ENCODE data around the gene CENPN. TPM values are rescaled to one million over a fixed set of nuclear protein-coding genes. Genes with fewer than 3 reads are reported as not detected.
A peak's percentile ranks its signal among the peaks of the same experiment; 100 is the strongest.

Gene CENPN
- total RNA-seq, 3 donors from 2014 or later: 36.0 to 43.4 (median 42.4) TPM

- peaks cover 15% of the 10 kb centered on the region for H3K36me3 Mint-ChIP-seq (ENCODE audit: insufficient read depth)
- H3K4me1 Mint-ChIP-seq (ENCODE audit: low read depth): peaks cover 71% of the 10 kb centered on the region
- H3K4me3 Mint-ChIP-seq: peak overlapping the region; percentile 79
- no peak for DNase-seq
- no peaks in the 10 kb centered on the region for H3K9me3 Mint-ChIP-seq
- no peak for ATAC-seq
- H3K27me3 Mint-ChIP-seq (ENCODE audit: low read depth): no peaks in the 10 kb centered on the region
These were observed 8.9 kb upstream of the CENPN start for GRCh38 chr16:80997964-80998620.

DNA sequence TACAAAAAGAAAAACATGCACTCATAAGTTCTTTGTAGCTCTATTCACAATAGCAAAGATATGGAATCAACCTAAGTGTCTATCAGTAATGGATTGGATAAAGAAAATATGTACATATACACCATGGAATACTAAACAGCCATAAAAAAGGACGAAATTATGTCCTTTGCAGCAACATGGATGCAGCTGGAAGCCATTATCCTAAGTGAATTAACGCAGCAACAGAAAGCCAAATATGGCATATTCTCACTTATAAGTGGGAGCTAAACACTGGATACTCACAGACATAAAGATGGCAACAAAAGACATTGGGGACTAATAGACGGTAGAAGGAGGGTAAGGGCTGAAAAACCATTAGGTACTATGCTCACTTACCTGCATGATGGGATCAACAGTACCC lies 6.1 kb upstream of the CENPN start:
- DNase-seq (no peak), ATAC-seq (no peak)
- H3K27me3 Mint-ChIP-seq (ENCODE audit: low read depth): no peaks in the 10 kb centered on the region
- H3K9me3 Mint-ChIP-seq: no peaks in the 10 kb centered on the region
- peaks cover 79% of the 10 kb centered on the region for H3K4me1 Mint-ChIP-seq (ENCODE audit: low read depth)
- H3K36me3 Mint-ChIP-seq (ENCODE audit: insufficient read depth): peaks cover 16% of the 10 kb centered on the region
- no peak overlapping the region for H3K4me3 Mint-ChIP-seq

- ATAC-seq: no peak
- H3K27me3 Mint-ChIP-seq (ENCODE audit: low read depth): no peaks in the 10 kb centered on the region
- no peaks in the 10 kb centered on the region for H3K9me3 Mint-ChIP-seq
- H3K4me3 Mint-ChIP-seq: no peak overlapping the region
- H3K4me1 Mint-ChIP-seq (ENCODE audit: low read depth): peaks cover 82% of the 10 kb centered on the region
- DNase-seq: no peak
- H3K36me3 Mint-ChIP-seq (ENCODE audit: insufficient read depth): peaks cover 16% of the 10 kb centered on the region
These were observed 5.7 kb upstream of the CENPN start for GRCh38 chr16:81001330-81001729.

- H3K36me3 Mint-ChIP-seq (ENCODE audit: insufficient read depth): peaks cover 16% of the 10 kb centered on the region
- peaks cover 72% of the 10 kb centered on the region for H3K4me1 Mint-ChIP-seq (ENCODE audit: low read depth)
- no peaks in the 10 kb centered on the region for H3K27me3 Mint-ChIP-seq (ENCODE audit: low read depth)
- DNase-seq: no peak
- H3K4me3 Mint-ChIP-seq: peak overlapping the region; percentile 94
- H3K9me3 Mint-ChIP-seq: no peaks in the 10 kb centered on the region
- ATAC-seq: no peak
These were observed 4.0 kb upstream of the CENPN start for GRCh38 chr16:81003064-81003463.

GRCh38 chr16:81003610-81004460 lies 3.2 kb upstream of the CENPN start:
- Mint-ChIP-seq H3K27me3 (ENCODE audit: low read depth) (no peaks in the 10 kb centered on the region), H3K9me3 (no peaks in the 10 kb centered on the region), H3K4me3 (peak overlapping the region; percentile 94), H3K4me1 (ENCODE audit: low read depth) (peaks cover 69% of the 10 kb centered on the region), H3K36me3 (ENCODE audit: insufficient read depth) (peaks cover 16% of the 10 kb centered on the region)
- no peak for ATAC-seq
- no peak for DNase-seq

DNA sequence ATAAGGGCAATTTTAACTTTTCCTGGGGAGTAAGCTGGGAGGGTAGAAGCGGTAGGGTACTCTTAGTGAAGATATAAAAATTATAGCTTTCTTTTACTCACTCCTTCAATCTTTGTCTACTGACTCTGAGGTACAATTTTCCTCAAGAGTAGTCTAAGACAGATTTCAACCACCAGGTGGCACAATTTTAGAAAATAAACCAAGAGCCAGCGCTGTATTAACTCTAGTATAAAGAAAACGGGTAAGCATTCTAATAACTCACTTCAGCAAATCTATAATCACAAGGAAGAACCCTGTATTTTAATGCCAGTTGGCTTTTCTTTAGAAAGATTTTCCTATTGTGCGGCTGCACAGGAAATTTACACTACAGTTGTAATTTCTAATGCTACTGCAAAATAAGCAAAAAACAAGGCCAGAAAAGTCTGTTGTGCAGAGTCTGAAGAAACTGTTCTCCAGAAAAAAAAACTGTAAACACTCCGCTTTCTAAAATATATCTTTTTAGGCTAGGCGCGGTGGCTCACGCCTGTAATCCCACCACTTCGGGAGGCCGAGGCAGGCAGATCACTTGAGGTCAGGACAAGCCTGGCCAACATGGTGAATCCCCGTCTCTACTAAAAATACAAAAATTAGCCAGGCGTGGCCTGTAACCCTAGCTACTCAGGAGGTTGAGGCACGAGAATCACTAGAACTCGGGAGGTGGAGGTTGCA lies 2.2 kb upstream of the CENPN start:
- Mint-ChIP-seq H3K4me3 (peak overlapping the region; percentile 94), H3K9me3 (no peaks in the 10 kb centered on the region), H3K36me3 (ENCODE audit: insufficient read depth) (peaks cover 14% of the 10 kb centered on the region), H3K27me3 (ENCODE audit: low read depth) (no peaks in the 10 kb centered on the region), H3K4me1 (ENCODE audit: low read depth) (peaks cover 60% of the 10 kb centered on the region)
- no peak for DNase-seq
- no peak for ATAC-seq

GRCh38 chr16:81005610-81006161 lies 1.3 kb upstream of the CENPN start:
- Mint-ChIP-seq H3K36me3 (ENCODE audit: insufficient read depth) (peaks cover 10% of the 10 kb centered on the region), H3K27me3 (ENCODE audit: low read depth) (no peaks in the 10 kb centered on the region), H3K4me3 (peak overlapping the region; percentile 94), H3K9me3 (no peaks in the 10 kb centered on the region), H3K4me1 (ENCODE audit: low read depth) (peaks cover 53% of the 10 kb centered on the region)
- no peak for ATAC-seq
- DNase-seq: no peak

DNA sequence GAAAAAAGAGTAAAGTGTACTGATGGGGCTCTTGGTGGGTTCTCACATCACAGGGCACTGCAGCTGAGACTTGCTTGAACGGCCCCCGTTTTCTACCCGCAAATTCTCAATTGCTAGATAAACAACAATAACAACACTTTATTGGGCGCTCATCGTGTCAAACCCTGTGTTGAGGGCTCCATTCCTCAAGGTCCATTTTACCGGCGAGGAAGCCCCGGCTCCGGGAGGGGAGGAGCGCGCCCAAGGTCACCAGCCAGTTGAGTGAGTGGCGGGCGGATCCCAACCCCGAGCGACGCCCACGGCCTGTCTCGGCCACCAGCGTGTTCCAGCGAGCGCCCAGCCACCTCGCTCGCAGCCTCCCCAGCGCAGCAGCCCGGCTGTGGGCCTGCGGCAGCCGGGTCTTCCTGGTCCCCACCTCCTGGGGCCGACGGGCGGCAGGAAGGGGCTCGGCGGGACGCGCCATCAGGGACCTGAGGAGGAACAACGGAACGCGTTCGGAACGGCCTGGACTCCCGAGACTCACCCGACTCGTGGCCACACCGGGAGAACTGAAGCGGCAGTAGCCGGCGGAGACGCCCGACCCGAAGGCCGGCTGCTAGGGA lies 702 bp upstream of the CENPN start:
- ATAC-seq: peak; percentile 42 to 44
- peaks cover 48% of the 10 kb centered on the region for H3K4me1 Mint-ChIP-seq (ENCODE audit: low read depth)
- H3K9me3 Mint-ChIP-seq: no peaks in the 10 kb centered on the region
- peaks cover 11% of the 10 kb centered on the region for H3K36me3 Mint-ChIP-seq (ENCODE audit: insufficient read depth)
- H3K27me3 Mint-ChIP-seq (ENCODE audit: low read depth): no peaks in the 10 kb centered on the region
- peak; percentile 65 for DNase-seq
- H3K4me3 Mint-ChIP-seq: peak overlapping the region; percentile 94

DNA sequence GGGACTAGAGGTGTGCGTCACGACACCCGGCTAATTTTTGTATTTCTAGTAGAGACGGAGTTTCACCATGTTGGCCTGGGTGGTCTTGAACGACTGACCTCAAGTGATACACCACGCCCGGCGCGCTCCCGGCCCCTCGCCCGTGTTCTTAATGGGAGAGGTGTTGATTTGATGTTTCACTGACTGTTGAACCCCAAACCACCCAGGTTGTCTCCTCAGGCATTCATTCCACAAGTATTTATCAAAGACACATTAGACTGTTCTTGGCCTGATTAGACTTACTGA lies 1.4 kb downstream of the CENPN start:
- Mint-ChIP-seq H3K9me3 (no peaks in the 10 kb centered on the region), H3K4me1 (ENCODE audit: low read depth) (peaks cover 30% of the 10 kb centered on the region), H3K4me3 (peak overlapping the region; percentile 94), H3K27me3 (ENCODE audit: low read depth) (no peaks in the 10 kb centered on the region), H3K36me3 (ENCODE audit: insufficient read depth) (peaks cover 13% of the 10 kb centered on the region)
- ATAC-seq: no peak
- no peak for DNase-seq

- Mint-ChIP-seq H3K4me3 (no peak overlapping the region), H3K27me3 (ENCODE audit: low read depth) (no peaks in the 10 kb centered on the region), H3K4me1 (ENCODE audit: low read depth) (peaks cover 8% of the 10 kb centered on the region), H3K9me3 (no peaks in the 10 kb centered on the region), H3K36me3 (ENCODE audit: insufficient read depth) (peaks cover 23% of the 10 kb centered on the region)
- ATAC-seq (no peak), DNase-seq (no peak)
These were observed 6.0 kb downstream of the CENPN start for GRCh38 chr16:81012974-81013373.

- DNase-seq (no peak), ATAC-seq (peak; percentile 10 to 30)
- Mint-ChIP-seq H3K9me3 (no peaks in the 10 kb centered on the region), H3K36me3 (ENCODE audit: insufficient read depth) (peaks cover 31% of the 10 kb centered on the region), H3K27me3 (ENCODE audit: low read depth) (no peaks in the 10 kb centered on the region), H3K4me1 (ENCODE audit: low read depth) (peaks cover 3% of the 10 kb centered on the region), H3K4me3 (no peak overlapping the region)
These were observed 7.7 kb downstream of the CENPN start for GRCh38 chr16:81014672-81015071.

DNA sequence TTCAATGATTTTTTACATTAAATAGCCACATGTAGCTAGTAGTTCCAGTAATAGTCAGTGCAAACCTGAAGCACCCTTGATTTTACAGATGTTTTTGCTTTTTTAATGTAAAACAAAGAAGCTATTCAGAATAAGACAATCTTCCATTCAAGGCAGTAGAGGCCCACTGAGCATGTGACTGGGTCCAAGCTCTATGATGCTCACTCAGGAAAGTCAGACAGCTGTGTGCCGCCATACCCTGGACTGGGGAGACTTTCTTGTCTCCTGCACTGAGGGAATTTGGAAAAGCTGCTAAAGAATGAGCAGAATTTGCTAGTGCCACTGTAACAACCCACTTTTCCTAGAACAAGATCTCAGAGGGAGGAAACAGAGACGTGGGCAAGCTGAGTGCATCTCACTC lies 11.5 kb downstream of the CENPN start:
- H3K4me3 Mint-ChIP-seq: no peak overlapping the region
- H3K36me3 Mint-ChIP-seq (ENCODE audit: insufficient read depth): peaks cover 26% of the 10 kb centered on the region
- peaks cover 3% of the 10 kb centered on the region for H3K4me1 Mint-ChIP-seq (ENCODE audit: low read depth)
- H3K9me3 Mint-ChIP-seq: no peaks in the 10 kb centered on the region
- no peak for DNase-seq
- H3K27me3 Mint-ChIP-seq (ENCODE audit: low read depth): no peaks in the 10 kb centered on the region
- ATAC-seq: no peak

DNA sequence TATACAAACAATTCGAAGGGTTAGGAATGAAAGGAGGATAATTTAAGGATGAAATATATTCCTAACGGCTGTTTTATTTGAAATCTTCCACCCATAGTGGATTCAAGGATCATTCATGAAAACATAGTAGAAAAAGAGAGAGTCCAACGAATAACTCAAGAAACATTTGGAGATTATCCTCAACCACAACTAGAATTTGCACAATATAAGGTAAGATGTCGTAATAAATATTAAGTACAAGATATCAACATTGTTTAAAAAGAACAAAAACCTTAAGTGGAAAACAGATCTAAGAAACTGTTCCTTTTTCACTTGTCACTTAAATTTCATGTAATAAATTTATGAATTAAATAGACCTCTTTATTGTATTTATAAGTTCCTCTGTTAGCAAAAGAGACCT lies 19.4 kb downstream of the CENPN start:
- Mint-ChIP-seq H3K27me3 (ENCODE audit: low read depth) (no peaks in the 10 kb centered on the region), H3K4me1 (ENCODE audit: low read depth) (peaks cover 3% of the 10 kb centered on the region), H3K4me3 (no peak overlapping the region), H3K36me3 (ENCODE audit: insufficient read depth) (peaks cover 11% of the 10 kb centered on the region), H3K9me3 (no peaks in the 10 kb centered on the region)
- ATAC-seq (no peak), DNase-seq (no peak)

- Mint-ChIP-seq H3K9me3 (no peaks in the 10 kb centered on the region), H3K36me3 (ENCODE audit: insufficient read depth) (peaks cover 11% of the 10 kb centered on the region), H3K4me1 (ENCODE audit: low read depth) (peaks cover 3% of the 10 kb centered on the region), H3K4me3 (no peak overlapping the region), H3K27me3 (ENCODE audit: low read depth) (no peaks in the 10 kb centered on the region)
- ATAC-seq: peak; percentile 70 to 74
- no peak for DNase-seq
These were observed 23.1 kb downstream of the CENPN start for GRCh38 chr16:81029930-81030604.

Data from activated T-cell treated with anti-CD3 and anti-CD28 coated beads, Interleukin-2, amount 50 U/mL, for 4 hours (primary cell).